Gastroesophageal sphincter (tissue), 4 donors: Measurements from ENCODE around the gene ARHGAP19. TPM values are rescaled to one million over a fixed set of nuclear protein-coding genes. Genes with fewer than 3 reads are reported as not detected.

Experiments
- ATAC-seq: fragments of 150-250 bp; one replicate; pipeline ENCODE4 v1.9.1; 2016; ENCODE audit warnings: mild to moderate bottlenecking, moderate library complexity
- H3K27ac ChIP-seq, 4 donors: fragments of 200-600 bp; sonication (generic) in 3 of 4; 1 replicate in 3 of 4; 2 replicates in 1 of 4; pipeline ENCODE4 v1.5.1; 2016 to 2019
- H3K27me3 ChIP-seq: fragments of 200-600 bp; sonication (generic); one replicate; pipeline ENCODE4 v1.5.1; 2019
- H3K36me3 ChIP-seq, 2 donors: fragments of 200-600 bp; sonication (generic); one replicate each; pipeline ENCODE4 v1.5.1; 2019; ENCODE audit warnings: control low read depth in 1 of 2
- H3K4me1 ChIP-seq, 3 donors: fragments of 200-600 bp; sonication (generic); 1 replicate in 2 of 3; 2 replicates in 1 of 3; pipeline ENCODE4 v1.5.1; 2016 to 2019; ENCODE audit warnings: control low read depth in 2 of 3
- H3K4me3 ChIP-seq, 2 donors: fragments of 200-600 bp; sonication (generic); one replicate each; pipeline ENCODE4 v1.5.1; 2019; ENCODE audit warnings: mild to moderate bottlenecking in 1 of 2, moderate library complexity in 1 of 2
- H3K9me3 ChIP-seq, 3 donors: fragments of 200-600 bp; sonication (generic); one replicate each; pipeline ENCODE4 v1.5.1; 2017 to 2019; ENCODE audit warnings: control low read depth in 2 of 3
- EP300 ChIP-seq: sonication (generic); formaldehyde crosslinking; IDR thresholded peaks from one replicate; pipeline ENCODE4 v1.6.1; 2017; ENCODE audit warnings: antibody characterized with exemption, mild to moderate bottlenecking
- POLR2A ChIP-seq, 2 donors: fragments of 450-650 bp; IDR thresholded peaks; one replicate each; pipeline ENCODE4 v1.6.1; 2017; ENCODE audit warnings: antibody characterized with exemption in 2 of 2, mild to moderate bottlenecking in 2 of 2, moderate library complexity in 1 of 2
- POLR2AphosphoS5 ChIP-seq: sonication (generic); formaldehyde crosslinking; IDR thresholded peaks from one replicate; pipeline ENCODE4 v1.6.1; 2017; ENCODE audit warnings: antibody characterized with exemption
- WGBS, 2 donors: methylation state at CpG; one replicate each; pipeline ENCODE4 v1.1.5; 2018; ENCODE audit warnings: low coverage in 1 of 2; 5-methylcytosine and 5-hydroxymethylcytosine counted together
- total RNA-seq, 4 donors: library from RNA; depleted of rRNA; stranded (reverse); fragments of >200 nt; gene quantifications; one replicate each; pipeline ENCODE4 v1.1.0, GENCODE V29; 2016
- TF ChIP-seq, protein P1 (sequence below), 4 experiments: fragments of 200-600 bp in 2 of 4; fragments of 450-650 bp in 2 of 4; sonication (generic) in 1 of 4; IDR thresholded peaks; one replicate each; pipeline ENCODE4 v1.5.1; 2017 to 2019; ENCODE audit warnings: antibody characterized with exemption in 4 of 4, mild to moderate bottlenecking in 2 of 4, moderate library complexity in 2 of 4

The ARHGAP19 gene
- total RNA-seq, 4 donors from 2014 or later, result 3.2 to 6.7 (median 5.0) TPM

GRCh38 chr10:97196223-97197029 lies 96.0 kb downstream of the ARHGAP19 start:
- 27% methylated on average over 6 of the region's 56 CpGs; no CpG with 5 or more reads in 1 of the 2 donors for WGBS, 2 donors
- Histone ChIP-seq H3K36me3 (no peaks in the 10 kb centered on the region), H3K4me3 (peak overlapping the region; percentile 22 to 49), H3K27ac (peak overlapping the region in 1 of 4 donors; percentile 18), H3K9me3 (no peaks in the 10 kb centered on the region), H3K27me3 (peaks cover 68% of the 10 kb centered on the region), H3K4me1 (peaks cover 0 to 10% (median 0%) of the 10 kb centered on the region in 3 donors)
- TF ChIP-seq POLR2A (IDR thresholded peaks at IDR 0.05), result no peak
- TF ChIP-seq EP300, result no peak
- no peak for TF ChIP-seq POLR2AphosphoS5
- TF ChIP-seq, protein P1, sequence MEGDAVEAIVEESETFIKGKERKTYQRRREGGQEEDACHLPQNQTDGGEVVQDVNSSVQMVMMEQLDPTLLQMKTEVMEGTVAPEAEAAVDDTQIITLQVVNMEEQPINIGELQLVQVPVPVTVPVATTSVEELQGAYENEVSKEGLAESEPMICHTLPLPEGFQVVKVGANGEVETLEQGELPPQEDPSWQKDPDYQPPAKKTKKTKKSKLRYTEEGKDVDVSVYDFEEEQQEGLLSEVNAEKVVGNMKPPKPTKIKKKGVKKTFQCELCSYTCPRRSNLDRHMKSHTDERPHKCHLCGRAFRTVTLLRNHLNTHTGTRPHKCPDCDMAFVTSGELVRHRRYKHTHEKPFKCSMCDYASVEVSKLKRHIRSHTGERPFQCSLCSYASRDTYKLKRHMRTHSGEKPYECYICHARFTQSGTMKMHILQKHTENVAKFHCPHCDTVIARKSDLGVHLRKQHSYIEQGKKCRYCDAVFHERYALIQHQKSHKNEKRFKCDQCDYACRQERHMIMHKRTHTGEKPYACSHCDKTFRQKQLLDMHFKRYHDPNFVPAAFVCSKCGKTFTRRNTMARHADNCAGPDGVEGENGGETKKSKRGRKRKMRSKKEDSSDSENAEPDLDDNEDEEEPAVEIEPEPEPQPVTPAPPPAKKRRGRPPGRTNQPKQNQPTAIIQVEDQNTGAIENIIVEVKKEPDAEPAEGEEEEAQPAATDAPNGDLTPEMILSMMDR (IDR thresholded peaks at IDR 0.05), result peak; percentile 30 to 69 (median 48)
- ATAC-seq, result peak; percentile 70

- Histone ChIP-seq H3K27me3 (peaks cover 72% of the 10 kb centered on the region), H3K27ac (peak overlapping the region in 1 of 4 donors; percentile 18), H3K4me1 (peaks cover 0 to 10% (median 0%) of the 10 kb centered on the region in 3 donors), H3K4me3 (peak overlapping the region; percentile 22 to 49), H3K9me3 (no peaks in the 10 kb centered on the region), H3K36me3 (no peaks in the 10 kb centered on the region)
- TF ChIP-seq EP300, result no peak
- no peak for TF ChIP-seq POLR2AphosphoS5
- TF ChIP-seq POLR2A (IDR thresholded peaks at IDR 0.05), result no peak
- TF ChIP-seq, protein P1 (IDR thresholded peaks at IDR 0.05), result no peak
- 0% methylated on average over 3 of the region's 11 CpGs; no CpG with 5 or more reads in 1 of the 2 donors for WGBS, 2 donors
- no peak for ATAC-seq
Observed at GRCh38 chr10:97195706-97196222, 96.7 kb downstream of the ARHGAP19 start.

DNA sequence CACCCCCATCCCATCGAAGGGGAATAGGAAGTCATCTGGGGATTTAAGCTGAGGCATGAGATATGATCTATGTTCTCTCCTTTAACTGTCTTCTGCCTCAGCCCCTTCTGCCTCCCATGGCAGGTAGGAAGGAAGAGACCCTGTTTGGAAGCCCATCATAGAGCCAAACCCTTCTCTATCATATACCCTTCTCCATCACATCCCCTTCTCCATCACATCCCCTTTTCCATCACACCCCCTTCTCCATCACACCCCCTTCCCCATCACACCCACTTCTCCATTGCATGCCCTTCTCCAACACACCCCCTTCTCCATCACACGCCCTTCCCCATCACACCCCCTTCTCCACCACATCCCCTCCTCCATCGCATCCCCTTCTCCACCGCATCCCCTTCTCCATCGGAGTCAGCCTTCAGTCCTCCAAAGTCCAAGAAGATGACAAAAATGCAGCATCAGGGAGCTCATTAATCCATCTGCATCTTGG lies 99.4 kb downstream of the ARHGAP19 start:
- no peaks in the 10 kb centered on the region for H3K9me3 ChIP-seq
- no peak for ATAC-seq
- H3K4me3 ChIP-seq, result no peak overlapping the region
- no peak overlapping the region for H3K27ac ChIP-seq
- TF ChIP-seq POLR2AphosphoS5 (no peak), EP300 (no peak), POLR2A (IDR thresholded peaks at IDR 0.05) (no peak)
- TF ChIP-seq, protein P1 (IDR thresholded peaks at IDR 0.05), result no peak
- 92 to 94% methylated on average over 2 to 5 of the region's 5 CpGs for WGBS, 2 donors
- H3K36me3 ChIP-seq, result no peaks in the 10 kb centered on the region
- peaks cover 66% of the 10 kb centered on the region for H3K27me3 ChIP-seq
- H3K4me1 ChIP-seq, result peaks cover 0 to 10% (median 0%) of the 10 kb centered on the region in 3 donors

DNA sequence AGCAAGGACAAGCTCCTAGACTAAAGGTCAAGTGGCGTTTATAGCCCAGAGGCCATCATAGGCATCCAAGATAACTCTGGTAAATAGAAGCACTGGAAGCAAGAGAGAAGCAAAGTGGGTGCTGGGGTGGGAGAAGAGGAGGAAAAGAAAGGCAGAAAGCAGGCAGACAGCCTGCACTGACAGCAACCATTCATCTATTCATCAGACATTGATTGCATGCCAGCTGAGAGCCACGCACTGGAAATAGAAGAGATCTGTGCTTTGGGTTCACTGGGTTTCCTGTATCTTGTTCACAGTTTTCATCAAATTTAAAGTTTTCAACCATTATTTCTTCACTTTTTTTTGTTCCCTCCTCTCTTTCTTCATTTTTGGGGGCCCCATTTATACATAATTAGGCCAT lies 102.0 kb downstream of the ARHGAP19 start:
- 86 to 100% methylated on average over 1 to 2 of the region's 2 CpGs for WGBS, 2 donors
- TF ChIP-seq, protein P1 (IDR thresholded peaks at IDR 0.05), result no peak
- TF ChIP-seq POLR2A (IDR thresholded peaks at IDR 0.05) (no peak), EP300 (no peak), POLR2AphosphoS5 (no peak)
- Histone ChIP-seq H3K27me3 (peaks cover 76% of the 10 kb centered on the region), H3K36me3 (no peaks in the 10 kb centered on the region), H3K9me3 (no peaks in the 10 kb centered on the region), H3K4me1 (peaks cover 0 to 9% (median 5%) of the 10 kb centered on the region in 3 donors), H3K4me3 (no peak overlapping the region), H3K27ac (no peak overlapping the region)
- ATAC-seq, result no peak
